Endothelial cell of umbilical vein (primary cell): ENCODE measurements around the gene WDR7. TPM values are rescaled to one million over a fixed set of nuclear protein-coding genes. Genes with fewer than 3 reads are reported as not detected.

Source experiments
- BruUV-seq: library from RNA; stranded (reverse); fragments of 400-500 nt; replicated peaks from 2 replicates; lab custom pipeline; 2021; lab: Mats Ljungman, UMichigan
- CTCF ChIA-PET: fragments of 300-600, 350-600 bp; sonication (Branson Sonifier 250); formaldehyde crosslinking; loops from one replicate; lab custom pipeline; 2021; ENCODE audit warnings: antibody characterized with exemption, inconsistent platforms; lab: Charles Lee
- POLR2A ChIA-PET: fragments of 300-600, 350-600 bp; sonication (Branson Sonifier 250); formaldehyde crosslinking; loops from one replicate; lab custom pipeline; 2021; ENCODE audit warnings: antibody characterized with exemption, inconsistent platforms; lab: Charles Lee
- DNase-seq: peaks from one replicate; pipeline ENCODE4 v3.0.0-alpha.2; 2011; ENCODE audit warnings: low read depth, low spot score
- FAIRE-seq: peaks from 2 replicates; lab custom pipeline; 2011; peaks lifted over from hg19 to GRCh38; lab: Jason Lieb, UNC
- H2AFZ ChIP-seq: 2 replicates; pipeline ENCODE4 v1.6.0; 2012; ENCODE audit warnings: low read depth, low read length, control low read depth, inconsistent platforms
- H3K27ac ChIP-seq: 2 replicates; pipeline ENCODE4 v1.5.1; 2011; ENCODE audit warnings: low read depth, mild to moderate bottlenecking, control low read depth, low read length, moderate library complexity; ENCODE audit not compliant: insufficient read depth
- H3K27me3 ChIP-seq, 2 experiments: 2 replicates each; pipeline versions ENCODE4 v1.6.0 to v1.6.1; 2011; ENCODE audit warnings: low read length in 2 of 2, mixed read lengths in 1 of 2; ENCODE audit not compliant: control insufficient read depth in 2 of 2, insufficient read depth in 2 of 2
- H3K36me3 ChIP-seq, 2 experiments: 2 replicates in 1 of 2; 3 replicates in 1 of 2; pipeline ENCODE4 v1.5.1; 2011; ENCODE audit warnings: low read length in 2 of 2, mild to moderate bottlenecking in 1 of 2, moderate library complexity in 1 of 2; ENCODE audit not compliant: control insufficient read depth in 2 of 2, insufficient read depth in 2 of 2; ENCODE audit errors: extremely low read depth in 1 of 2
- H3K4me1 ChIP-seq: 3 replicates; pipeline ENCODE4 v1.5.1; 2011; ENCODE audit warnings: mild to moderate bottlenecking, low read length; ENCODE audit not compliant: control insufficient read depth, insufficient read depth; ENCODE audit errors: extremely low read depth
- H3K4me2 ChIP-seq: 2 replicates; pipeline ENCODE4 v1.6.1; 2011; ENCODE audit warnings: low read length, control low read depth, mixed read lengths; ENCODE audit not compliant: insufficient read depth
- H3K4me3 ChIP-seq, 3 experiments: fragments of 200-600 bp in 1 of 3; sonication (generic), shearing (Covaris generic) in 1 of 3; replicated peaks in 1 of 3; 2 replicates each; pipeline ENCODE4 v1.5.1; 2011 to 2016; ENCODE audit warnings: control low read depth in 3 of 3, low read length in 3 of 3, mild to moderate bottlenecking in 2 of 3, inconsistent platforms in 1 of 3, low read depth in 1 of 3, moderate library complexity in 1 of 3; ENCODE audit not compliant: insufficient read depth in 1 of 3
- H3K79me2 ChIP-seq: 2 replicates; pipeline ENCODE4 v1.6.0; 2012; ENCODE audit warnings: low read length, inconsistent platforms; ENCODE audit not compliant: control insufficient read depth, insufficient read depth
- H3K9ac ChIP-seq: replicated peaks from 2 replicates; pipeline ENCODE3; 2011; ENCODE audit warnings: low read length, control low read depth; ENCODE audit not compliant: insufficient read depth; ENCODE audit errors: extremely low read depth
- H3K9me1 ChIP-seq: replicated peaks from 3 replicates; pipeline ENCODE4 v1.6.0; 2011; ENCODE audit warnings: mild to moderate bottlenecking, low read length; ENCODE audit not compliant: control insufficient read depth, insufficient read depth; ENCODE audit errors: extremely low read depth
- H3K9me3 ChIP-seq: replicated peaks from 2 replicates; pipeline ENCODE4 v1.5.1; 2012; ENCODE audit warnings: low read length, inconsistent platforms; ENCODE audit not compliant: control insufficient read depth, insufficient read depth
- H4K20me1 ChIP-seq: replicated peaks from 2 replicates; pipeline ENCODE3; 2011; ENCODE audit warnings: mild to moderate bottlenecking, low read length; ENCODE audit not compliant: control insufficient read depth, insufficient read depth; ENCODE audit errors: extremely low read depth
- EZH2 ChIP-seq: IDR thresholded peaks from 2 replicates; pipeline ENCODE4 v1.6.1; 2012; ENCODE audit warnings: borderline replicate concordance, low read depth, mild to moderate bottlenecking, moderate library complexity, low read length, inconsistent platforms; ENCODE audit not compliant: severe bottlenecking
- FOS ChIP-seq: IDR thresholded peaks from 2 replicates; pipeline ENCODE4 v1.6.1; 2011; ENCODE audit warnings: mild to moderate bottlenecking, low read length, moderate library complexity, borderline replicate concordance; ENCODE audit not compliant: insufficient read depth
- GATA2 ChIP-seq: IDR thresholded peaks from 2 replicates; pipeline ENCODE4 v1.7.0; 2011; ENCODE audit warnings: low read depth, mild to moderate bottlenecking, moderate library complexity, mixed read lengths, low read length; ENCODE audit not compliant: insufficient read length, insufficient read depth
- JUN ChIP-seq: IDR thresholded peaks from 2 replicates; pipeline ENCODE4 v1.6.1; 2011; ENCODE audit warnings: borderline replicate concordance, low read depth; ENCODE audit not compliant: insufficient read length, insufficient read depth
- MYC ChIP-seq: IDR thresholded peaks from one replicate; pipeline ENCODE4 v1.6.1; 2011; ENCODE audit warnings: mild to moderate bottlenecking, low read depth, low read length
- POLR2A ChIP-seq: IDR thresholded peaks from 2 replicates; pipeline ENCODE4 v1.6.1; 2012; ENCODE audit warnings: low read depth, mild to moderate bottlenecking, control low read depth, low read length
- POLR2AphosphoS5 ChIP-seq: IDR thresholded peaks from 2 replicates; pipeline ENCODE4 v1.6.1; 2012; ENCODE audit warnings: low read depth, mild to moderate bottlenecking, control low read depth, low read length, moderate library complexity; ENCODE audit not compliant: insufficient read depth
- dilution Hi-C: fragments of 300-500 bp; cut with MboI; formaldehyde crosslinking; loops from one replicate; pipeline ENCODE4 v1.15.0; 2019; ENCODE audit warnings: low sequenced_read_pairs; ENCODE audit not compliant: extremely low pct_ligation_motif_present
- intact Hi-C: fragments of 100-400 bp; cut with micrococcal nuclease; formaldehyde crosslinking; loops from one replicate; pipeline ENCODE4 v1.10.0; 2022
- polyA plus RNA-seq, 4 experiments: library from polyadenylated mRNA; depleted of rRNA in 3 of 4; stranded (reverse) in 3 of 4; unstranded in 1 of 4; fragments of >200 nt; gene quantifications; 2 replicates each; pipeline versions ENCODE4 v1.2.1 to v1.2.3, GENCODE V29; 2011 to 2012; ENCODE audit warnings: missing spikeins in 1 of 4
- total RNA-seq: library from RNA; stranded (reverse); gene quantifications from 2 replicates; pipeline ENCODE4 v1.2.3, GENCODE V29; 2021
- TF ChIP-seq, protein P1 (sequence below): IDR thresholded peaks from 2 replicates; pipeline ENCODE4 v1.6.1; 2011; ENCODE audit not compliant: insufficient read depth, insufficient read length
- TF ChIP-seq, protein P2 (sequence below), 2 donors: IDR thresholded peaks; 1 replicate in 1 of 2; 2 replicates in 1 of 2; pipeline ENCODE4 v1.5.1; 2011; ENCODE audit warnings: low read length in 2 of 2, mild to moderate bottlenecking in 2 of 2, moderate library complexity in 2 of 2, control low read depth in 1 of 2, inconsistent platforms in 1 of 2, low read depth in 1 of 2; ENCODE audit not compliant: insufficient read depth in 1 of 2; ENCODE audit errors: extremely low read depth in 1 of 2

Gene WDR7
- total and polyA plus RNA-seq, 2 donors (not counting 3 experiments of a cell fraction or from before 2014, with no cell fraction given): 5.9 to 19.0 TPM

- H3K79me2 ChIP-seq: no peaks in the 10 kb centered on the region
- BruUV-seq: no TSS peak
- no peaks in the 10 kb centered on the region for H3K27me3 ChIP-seq
- no peak overlapping the region for H3K9ac ChIP-seq
- FAIRE-seq: no peak
- H3K27ac ChIP-seq: no peak overlapping the region
- no peak overlapping the region for H2AFZ ChIP-seq
- H3K4me1 ChIP-seq: no peaks in the 10 kb centered on the region
- no peak overlapping the region for H3K4me2 ChIP-seq
- DNase-seq: no peak
- TF ChIP-seq POLR2AphosphoS5 (no peak), POLR2A (no peak), GATA2 (no peak)
- TF ChIP-seq, protein P1, sequence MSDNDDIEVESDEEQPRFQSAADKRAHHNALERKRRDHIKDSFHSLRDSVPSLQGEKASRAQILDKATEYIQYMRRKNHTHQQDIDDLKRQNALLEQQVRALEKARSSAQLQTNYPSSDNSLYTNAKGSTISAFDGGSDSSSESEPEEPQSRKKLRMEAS: no peak
- no peaks in the 10 kb centered on the region for H3K9me1 ChIP-seq
- CTCF ChIA-PET: interaction anchor here (0.7 kb wide), 1 partner anchor 8 kb away, joined by 3 read pairs; no protein-coding TSS in a partner anchor
- no peak overlapping the region for H3K4me3 ChIP-seq
- dilution Hi-C loops (no loop called here), intact Hi-C loops (no loop called here)
- no peaks in the 10 kb centered on the region for H3K9me3 ChIP-seq
- POLR2A ChIA-PET: no interaction called here
- no peaks in the 10 kb centered on the region for H4K20me1 ChIP-seq
- no peaks in the 10 kb centered on the region for H3K36me3 ChIP-seq
These were observed 27.8 kb downstream of the WDR7 start for GRCh38 chr18:56678836-56679565.

- H3K27me3 ChIP-seq: no peaks in the 10 kb centered on the region
- H3K4me3 ChIP-seq: no peak overlapping the region
- no peaks in the 10 kb centered on the region for H3K9me1 ChIP-seq
- no peak overlapping the region for H2AFZ ChIP-seq
- dilution Hi-C loops: no loop called here
- no peaks in the 10 kb centered on the region for H3K36me3 ChIP-seq
- DNase-seq (no peak), FAIRE-seq (no peak)
- no TSS peak for BruUV-seq
- H3K79me2 ChIP-seq: no peaks in the 10 kb centered on the region
- intact Hi-C loops: no loop called here
- ChIA-PET POLR2A (no interaction called here), CTCF (interaction anchor here (1.1 to 2.6 kb wide), 2 partner anchors 9 to 18 kb away, joined by 3 to 17 read pairs; no protein-coding TSS in a partner anchor)
- no peaks in the 10 kb centered on the region for H4K20me1 ChIP-seq
- H3K4me2 ChIP-seq: no peak overlapping the region
- no peak overlapping the region for H3K27ac ChIP-seq
- TF ChIP-seq POLR2A (no peak), FOS (no peak), JUN (no peak), MYC (no peak), GATA2 (no peak), EZH2 (no peak), POLR2AphosphoS5 (no peak)
- TF ChIP-seq, protein P2, sequence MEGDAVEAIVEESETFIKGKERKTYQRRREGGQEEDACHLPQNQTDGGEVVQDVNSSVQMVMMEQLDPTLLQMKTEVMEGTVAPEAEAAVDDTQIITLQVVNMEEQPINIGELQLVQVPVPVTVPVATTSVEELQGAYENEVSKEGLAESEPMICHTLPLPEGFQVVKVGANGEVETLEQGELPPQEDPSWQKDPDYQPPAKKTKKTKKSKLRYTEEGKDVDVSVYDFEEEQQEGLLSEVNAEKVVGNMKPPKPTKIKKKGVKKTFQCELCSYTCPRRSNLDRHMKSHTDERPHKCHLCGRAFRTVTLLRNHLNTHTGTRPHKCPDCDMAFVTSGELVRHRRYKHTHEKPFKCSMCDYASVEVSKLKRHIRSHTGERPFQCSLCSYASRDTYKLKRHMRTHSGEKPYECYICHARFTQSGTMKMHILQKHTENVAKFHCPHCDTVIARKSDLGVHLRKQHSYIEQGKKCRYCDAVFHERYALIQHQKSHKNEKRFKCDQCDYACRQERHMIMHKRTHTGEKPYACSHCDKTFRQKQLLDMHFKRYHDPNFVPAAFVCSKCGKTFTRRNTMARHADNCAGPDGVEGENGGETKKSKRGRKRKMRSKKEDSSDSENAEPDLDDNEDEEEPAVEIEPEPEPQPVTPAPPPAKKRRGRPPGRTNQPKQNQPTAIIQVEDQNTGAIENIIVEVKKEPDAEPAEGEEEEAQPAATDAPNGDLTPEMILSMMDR (IDR thresholded peaks at IDR 0.05; ENCODE audit: extremely low read depth in 1 of 2, insufficient read depth in 1 of 2, low read depth in 1 of 2, low read length in 2 of 2): no peak
- TF ChIP-seq, protein P1: no peak
- H3K4me1 ChIP-seq: no peaks in the 10 kb centered on the region
- no peaks in the 10 kb centered on the region for H3K9me3 ChIP-seq
- H3K9ac ChIP-seq: no peak overlapping the region
These were observed 33.1 kb downstream of the WDR7 start for GRCh38 chr18:56684277-56684676.
